ENCODE results near the gene MAD2L1BP.
"Not testable (repeated sequence)": the region's sequence is repeated elsewhere in the genome, so short reads cannot be mapped to it uniquely, and the experiment has no call there.

The MAD2L1BP gene

DNA sequence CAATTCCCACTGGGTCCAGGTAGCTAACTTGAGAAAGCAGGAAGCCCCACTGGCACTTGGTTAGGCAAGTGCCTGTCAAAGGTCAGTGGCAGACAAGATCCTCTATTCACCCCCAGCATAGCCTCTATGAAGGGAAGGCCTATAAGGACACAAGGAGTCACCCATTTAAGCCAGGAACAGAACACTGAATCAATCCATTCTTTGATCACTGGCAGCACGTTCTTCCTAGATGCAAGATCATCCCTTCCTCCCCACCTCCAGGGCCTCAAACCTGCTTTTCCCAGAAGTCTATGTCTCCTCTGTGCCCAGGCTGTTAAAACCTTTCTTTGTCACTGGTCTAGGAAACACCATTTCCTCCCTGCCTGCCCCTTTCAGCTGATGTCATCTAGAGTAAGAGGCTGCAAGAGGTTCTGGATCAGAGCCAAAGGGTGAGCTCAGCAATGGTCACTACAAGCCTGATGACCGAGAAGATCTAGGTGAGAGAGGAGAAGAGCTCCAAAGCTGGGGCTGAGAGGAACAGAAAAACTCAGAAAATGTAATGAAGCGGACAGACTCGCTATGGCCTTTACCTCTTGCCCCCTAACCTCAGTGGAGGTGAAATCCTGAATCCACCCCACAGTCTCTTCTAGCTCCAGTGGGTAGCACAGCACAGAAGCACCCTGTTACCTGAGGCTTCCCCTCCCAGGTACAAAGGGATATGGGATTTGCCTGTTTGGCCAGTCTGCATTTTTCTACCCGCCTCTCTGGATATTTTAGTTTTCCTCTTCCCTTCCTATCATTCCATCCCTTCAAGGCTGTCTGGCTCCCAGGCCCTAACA, 8.4 kb upstream of the MAD2L1BP start:
- no peak for DNase-seq (ENCODE audit: low spot score)

DNA sequence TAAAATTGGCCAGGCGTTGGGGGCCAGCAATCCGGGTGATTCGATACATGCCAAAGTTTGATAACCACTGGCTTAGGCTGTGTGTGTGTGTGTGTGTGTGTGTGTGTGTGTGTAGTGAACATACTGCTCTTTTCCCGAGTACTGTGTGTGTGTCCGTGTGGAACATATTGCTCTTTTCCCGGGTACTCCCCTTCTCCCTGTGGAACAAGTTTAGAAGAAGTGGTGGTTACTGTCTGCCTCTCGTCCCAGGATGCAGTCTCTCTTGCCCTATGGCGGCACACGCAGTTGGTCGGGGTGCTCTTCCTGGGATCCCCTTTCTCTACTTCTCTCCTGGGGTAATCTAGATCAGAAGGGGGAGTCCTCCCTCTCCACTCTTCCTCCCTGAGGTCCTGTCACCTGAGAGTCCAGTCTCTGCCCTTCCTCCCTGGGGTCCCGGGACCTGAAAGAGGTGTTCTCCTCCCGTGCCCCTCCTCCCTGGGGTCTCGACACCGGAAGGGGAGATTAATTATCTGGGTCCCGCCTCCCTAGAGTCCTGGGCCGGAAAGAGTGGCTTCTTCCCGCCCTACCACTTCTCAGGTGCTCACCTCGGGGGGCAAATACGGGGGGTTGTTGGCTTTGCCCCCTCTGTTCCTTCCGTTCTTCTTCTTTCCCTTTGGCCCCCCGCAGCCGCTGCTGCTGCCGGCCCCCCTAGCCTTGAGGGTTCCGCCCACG, 7.1 kb upstream of the MAD2L1BP start:
- peak; percentile 68 for DNase-seq (ENCODE audit: low spot score)

DNA sequence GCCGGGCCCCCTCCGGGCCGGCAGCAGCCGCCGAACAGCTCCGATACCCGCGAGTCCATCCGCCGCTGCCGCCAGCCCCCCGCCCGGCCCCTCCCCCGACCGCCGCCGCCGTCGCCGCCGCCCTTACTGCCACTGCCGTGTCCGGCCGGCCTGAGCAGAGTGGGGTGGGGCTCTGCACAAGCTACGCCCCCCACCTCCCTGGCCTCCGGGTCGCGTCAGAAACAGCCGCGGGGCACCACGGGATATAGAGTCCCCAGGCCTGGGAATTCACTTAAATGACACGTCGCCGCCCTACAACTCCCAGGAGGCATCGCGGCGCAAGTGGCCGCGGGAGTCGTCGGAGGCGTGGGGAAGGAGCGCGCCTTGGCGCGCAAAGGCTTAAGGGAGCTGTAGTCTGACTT, 6.5 kb upstream of the MAD2L1BP start, which contains the start of gene GTPBP2:
Gene GTPBP2 (minus strand): TSS at position 161 of the 401 bp plus-strand sequence. CDS start 102 bp downstream, at position 59.
- peak; percentile 96 for DNase-seq (ENCODE audit: low spot score)

DNA sequence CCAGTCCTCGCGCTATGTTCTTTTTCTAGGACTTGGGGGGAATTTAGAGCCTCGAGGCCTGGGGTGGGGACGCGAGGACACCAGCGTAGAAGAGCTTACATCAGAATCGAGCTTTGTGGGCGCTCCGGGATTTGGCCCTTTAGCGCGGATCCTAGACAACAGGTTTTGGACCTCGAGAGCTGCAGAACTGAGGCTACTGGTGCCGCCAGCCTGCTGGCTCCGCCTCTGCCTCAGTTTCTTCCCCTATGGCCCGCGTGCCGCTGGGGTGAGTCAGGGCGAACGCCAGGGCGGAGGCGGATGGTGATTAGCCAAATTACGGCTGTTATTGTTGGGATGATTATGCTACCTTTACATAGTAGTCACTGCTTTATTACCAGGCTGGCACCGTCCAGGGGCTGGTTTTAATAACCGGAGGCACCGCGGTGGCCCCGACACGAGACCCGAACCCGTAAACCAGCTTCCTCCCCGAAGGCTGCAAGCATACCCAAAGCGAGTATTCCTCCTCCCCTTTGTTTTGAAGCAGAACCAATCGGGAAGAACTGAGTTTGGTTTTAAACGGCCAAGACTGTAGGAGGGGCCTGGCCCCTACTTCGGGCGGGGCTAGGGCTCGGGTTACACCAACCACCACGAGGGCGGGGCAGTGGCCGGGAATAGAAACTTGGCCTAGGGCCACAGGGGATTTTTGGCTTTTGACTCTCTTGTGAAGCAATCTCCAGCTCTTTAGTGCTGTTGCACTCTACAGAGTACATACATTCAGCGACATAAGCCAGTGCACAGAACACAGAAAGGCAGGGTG, 5.9 kb upstream of the MAD2L1BP start:
- peak; percentile 96 for DNase-seq (ENCODE audit: low spot score)

DNA sequence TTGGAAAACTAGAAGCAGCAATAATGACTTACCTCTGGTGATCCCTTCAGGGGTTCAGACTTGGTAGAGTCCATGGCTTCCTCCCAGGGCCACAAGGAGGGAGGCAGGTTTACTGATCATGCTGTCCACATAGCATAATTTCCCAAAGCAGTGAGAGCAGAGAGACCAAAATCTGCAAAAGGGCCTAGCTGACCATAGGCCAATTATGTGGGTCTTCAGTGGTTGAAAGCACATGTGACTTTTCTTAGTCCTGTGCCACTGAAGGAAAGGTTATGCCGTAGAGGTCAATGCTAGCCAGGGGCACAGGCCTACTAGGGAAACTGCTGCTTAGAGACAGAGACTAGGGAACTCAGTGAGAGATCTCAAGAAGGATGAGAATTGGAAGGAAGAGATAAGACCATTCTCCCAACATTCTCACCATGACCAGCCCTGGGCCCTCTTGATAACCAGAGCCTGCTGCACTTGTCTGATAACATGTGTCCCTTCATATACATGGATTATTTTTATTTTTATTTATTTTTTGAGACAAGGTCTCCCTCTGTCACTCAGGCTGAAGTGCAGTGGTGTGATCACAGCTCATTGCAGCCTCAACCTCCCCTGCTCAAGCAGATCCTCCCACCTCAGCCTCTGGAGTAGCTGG, 4.5 kb upstream of the MAD2L1BP start:
- no peak for DNase-seq (ENCODE audit: low spot score)

DNA sequence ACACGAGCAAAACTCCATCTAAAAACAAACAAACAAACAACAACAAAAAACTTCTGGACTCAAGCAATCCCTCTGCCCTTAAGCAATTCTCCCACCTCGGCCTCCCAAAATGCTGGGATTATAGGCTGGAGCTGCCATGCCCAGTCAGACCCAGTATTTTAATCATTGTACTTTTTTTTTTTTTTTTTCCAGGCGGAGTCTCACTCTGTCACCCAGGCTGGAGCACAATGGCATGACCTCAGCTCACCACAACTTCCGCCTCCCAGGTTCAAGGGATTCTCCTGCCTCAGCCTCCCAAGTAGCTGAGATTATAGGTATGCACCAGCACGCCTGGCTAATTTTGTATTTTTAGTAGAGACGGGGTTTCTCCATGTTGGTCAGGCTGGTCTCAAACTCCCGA, 2.6 kb upstream of the MAD2L1BP start:
- DNase-seq (ENCODE audit: low spot score): not testable (repeated sequence)

DNA sequence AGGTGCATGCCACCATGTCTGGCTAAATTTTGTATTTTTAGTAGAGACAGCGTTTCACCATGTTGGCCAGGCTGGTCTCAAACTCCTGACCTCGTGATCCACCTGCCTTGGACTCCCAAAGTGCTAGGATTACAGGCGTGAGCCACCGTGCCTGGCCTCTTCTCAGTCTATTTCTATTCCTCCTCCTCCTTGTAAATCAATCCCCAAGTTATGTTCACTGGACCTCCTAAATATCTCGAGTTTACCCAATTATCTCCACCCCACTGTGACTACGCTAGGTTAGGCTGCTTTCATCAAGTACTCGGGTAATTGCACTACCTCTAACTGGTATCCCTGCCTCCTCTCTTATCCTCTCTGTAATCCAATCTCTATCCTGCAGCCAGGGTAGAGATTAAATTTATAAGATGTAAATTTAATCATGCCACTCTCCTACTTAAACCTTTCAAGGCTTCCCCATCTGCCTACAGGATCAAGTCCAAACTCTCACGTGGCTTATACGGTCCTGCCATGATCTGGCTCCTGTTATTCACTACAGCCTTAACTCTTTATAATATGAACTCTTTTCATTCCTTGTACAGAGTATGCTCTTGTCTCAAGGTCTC, 837 bp upstream of the MAD2L1BP start:
- no peak for DNase-seq (ENCODE audit: low spot score)

DNA sequence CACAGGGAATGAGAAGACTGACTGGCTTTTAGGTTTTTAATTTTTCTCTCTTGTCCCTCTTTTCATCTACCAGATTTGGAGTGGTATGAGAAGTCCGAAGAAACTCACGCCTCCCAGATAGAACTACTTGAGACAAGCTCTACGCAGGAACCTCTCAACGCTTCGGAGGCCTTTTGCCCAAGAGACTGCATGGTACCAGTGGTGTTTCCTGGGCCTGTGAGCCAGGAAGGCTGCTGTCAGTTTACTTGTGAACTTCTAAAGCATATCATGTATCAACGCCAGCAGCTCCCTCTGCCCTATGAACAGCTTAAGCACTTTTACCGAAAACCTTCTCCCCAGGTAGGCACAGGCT, 644 bp downstream of the MAD2L1BP start:
- no peak for DNase-seq (ENCODE audit: low spot score)

DNA sequence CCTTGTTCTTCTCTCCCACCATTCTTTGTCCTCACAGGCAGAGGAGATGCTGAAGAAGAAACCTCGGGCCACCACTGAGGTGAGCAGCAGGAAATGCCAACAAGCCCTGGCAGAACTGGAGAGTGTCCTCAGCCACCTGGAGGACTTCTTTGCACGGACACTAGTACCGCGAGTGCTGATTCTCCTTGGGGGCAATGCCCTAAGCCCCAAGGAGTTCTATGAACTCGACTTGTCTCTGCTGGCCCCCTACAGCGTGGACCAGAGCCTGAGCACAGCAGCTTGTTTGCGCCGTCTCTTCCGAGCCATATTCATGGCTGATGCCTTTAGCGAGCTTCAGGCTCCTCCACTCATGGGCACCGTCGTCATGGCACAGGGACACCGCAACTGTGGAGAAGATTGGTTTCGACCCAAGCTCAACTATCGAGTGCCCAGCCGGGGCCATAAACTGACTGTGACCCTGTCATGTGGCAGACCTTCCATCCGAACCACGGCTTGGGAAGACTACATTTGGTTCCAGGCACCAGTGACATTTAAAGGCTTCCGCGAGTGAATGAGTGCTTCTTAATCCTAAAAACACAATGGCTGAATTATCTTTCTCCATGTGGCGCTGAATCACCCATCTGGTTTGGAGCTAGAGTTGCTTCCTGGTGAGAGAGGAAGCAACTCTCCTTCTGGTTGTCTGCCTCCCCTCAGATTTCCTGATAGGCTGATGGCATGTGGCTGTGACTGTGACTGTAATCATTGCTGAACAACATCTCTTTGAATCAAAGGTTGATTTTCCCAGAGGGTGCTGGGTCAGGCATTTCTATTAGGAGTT, 4.6 kb downstream of the MAD2L1BP start:
- DNase-seq (ENCODE audit: low spot score): no peak

DNA sequence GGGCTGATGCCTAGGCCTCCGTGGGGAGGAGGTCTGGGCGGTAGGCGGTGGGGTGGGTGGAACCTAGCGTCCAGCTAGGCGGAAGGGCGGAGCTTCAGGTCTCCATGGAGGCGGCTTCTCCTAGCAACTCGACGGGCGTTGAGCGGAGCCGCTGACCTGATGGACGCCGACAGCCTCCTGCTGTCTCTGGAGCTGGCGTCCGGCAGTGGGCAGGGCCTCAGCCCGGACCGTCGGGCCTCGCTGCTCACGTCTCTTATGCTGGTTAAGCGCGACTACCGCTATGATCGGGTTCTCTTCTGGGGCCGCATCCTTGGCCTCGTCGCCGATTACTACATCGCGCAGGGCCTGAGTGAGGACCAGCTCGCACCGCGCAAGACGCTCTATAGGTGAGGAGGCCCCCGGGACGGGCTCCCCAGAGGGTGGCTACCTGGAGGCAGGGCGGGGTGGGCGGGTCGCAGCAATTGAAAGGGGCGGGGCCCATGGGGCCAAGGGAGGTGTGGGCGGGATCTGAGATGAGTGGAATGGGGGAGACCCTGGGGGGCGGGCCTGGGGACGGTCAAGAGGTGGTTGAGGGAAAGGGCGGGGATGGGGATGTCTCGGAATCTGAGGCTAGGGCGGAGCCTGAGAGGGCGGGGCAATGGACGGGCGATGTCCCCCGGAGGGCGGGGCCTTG, 9.4 kb downstream of the MAD2L1BP start, which contains the start of gene RSPH9:
Gene RSPH9 (plus strand): TSS at position 97 of the 673 bp plus-strand sequence. CDS start 63 bp downstream, at position 160.
- DNase-seq (ENCODE audit: low spot score): peak; percentile 76

DNA sequence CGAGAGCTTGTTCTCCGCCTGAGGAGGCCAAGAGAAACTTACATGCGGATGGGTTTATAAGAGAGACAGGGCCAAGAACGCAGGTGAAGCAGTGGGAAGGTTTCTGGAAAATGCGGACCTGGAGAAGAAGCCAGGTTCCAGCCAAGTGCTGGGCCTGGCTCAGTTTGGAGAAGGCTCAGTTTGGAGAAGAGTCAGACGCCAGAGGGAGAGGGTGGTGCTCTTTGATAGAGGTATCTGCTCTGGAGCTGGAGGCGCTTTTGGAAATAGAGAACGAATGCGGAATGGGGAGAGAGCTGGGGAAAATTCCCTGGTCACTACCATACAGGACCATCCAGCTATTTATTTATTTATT, 9.9 kb downstream of the MAD2L1BP start:
- DNase-seq (ENCODE audit: low spot score): no peak

DNA sequence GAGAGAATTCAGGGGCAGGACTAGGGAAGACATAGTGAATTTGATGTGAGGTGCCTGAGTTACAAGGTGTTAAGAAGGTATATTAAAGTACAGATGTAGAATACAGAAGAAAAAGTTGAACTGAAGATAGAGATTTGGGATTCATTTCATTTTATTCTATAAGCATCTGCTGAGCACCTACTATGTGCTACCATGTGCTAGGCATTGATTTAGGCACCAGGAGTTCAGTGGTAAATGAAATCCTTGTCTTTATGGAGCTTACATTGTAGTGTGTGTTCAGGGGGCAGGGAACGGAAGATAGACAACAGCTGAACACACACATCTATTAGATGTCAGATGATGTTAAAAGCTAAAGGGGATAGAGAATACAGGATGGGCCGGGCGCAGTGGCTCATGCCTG, 12.0 kb downstream of the MAD2L1BP start:
- DNase-seq (ENCODE audit: low spot score): no peak

DNA sequence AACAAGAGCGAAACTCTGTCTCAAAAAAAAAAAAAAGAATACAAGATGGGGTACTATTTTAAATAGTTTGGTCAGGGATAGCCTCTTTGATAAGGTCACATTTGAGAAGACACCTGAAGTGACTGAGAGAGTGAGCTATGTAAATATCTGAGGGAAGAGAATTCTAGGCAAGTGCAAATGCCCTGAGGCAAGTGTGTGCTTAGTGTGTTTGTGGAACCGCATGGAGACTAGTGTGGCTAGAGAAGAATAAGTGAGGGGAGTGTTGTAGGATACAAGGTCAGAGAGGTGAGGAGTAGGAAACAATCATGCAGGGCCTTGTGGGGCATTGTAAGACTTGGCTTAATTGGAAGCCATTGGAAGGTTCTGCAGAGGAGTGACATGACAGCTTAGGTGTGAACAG, 12.6 kb downstream of the MAD2L1BP start:
- no peak for DNase-seq (ENCODE audit: low spot score)

DNA sequence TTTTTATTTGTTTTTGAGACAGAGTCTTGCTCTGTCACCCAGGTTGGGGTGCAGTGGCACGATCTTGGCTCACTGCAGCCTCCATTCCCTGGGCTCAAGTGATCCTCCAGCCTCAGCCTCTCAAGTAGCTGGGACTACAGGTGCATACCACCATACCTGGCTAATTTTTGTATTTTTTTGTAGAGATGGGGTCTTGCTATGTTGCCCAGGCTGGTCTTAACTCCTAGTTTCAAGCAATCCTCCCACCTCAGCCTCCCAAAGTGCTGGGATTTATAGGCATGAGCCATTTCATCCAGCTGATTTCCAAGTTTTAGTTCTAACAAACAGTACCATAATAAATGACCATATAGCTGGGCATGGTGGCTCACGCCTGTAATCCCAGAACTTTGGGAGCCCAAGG, 17.2 kb downstream of the MAD2L1BP start:
- DNase-seq (ENCODE audit: low spot score): not testable (repeated sequence)

DNA sequence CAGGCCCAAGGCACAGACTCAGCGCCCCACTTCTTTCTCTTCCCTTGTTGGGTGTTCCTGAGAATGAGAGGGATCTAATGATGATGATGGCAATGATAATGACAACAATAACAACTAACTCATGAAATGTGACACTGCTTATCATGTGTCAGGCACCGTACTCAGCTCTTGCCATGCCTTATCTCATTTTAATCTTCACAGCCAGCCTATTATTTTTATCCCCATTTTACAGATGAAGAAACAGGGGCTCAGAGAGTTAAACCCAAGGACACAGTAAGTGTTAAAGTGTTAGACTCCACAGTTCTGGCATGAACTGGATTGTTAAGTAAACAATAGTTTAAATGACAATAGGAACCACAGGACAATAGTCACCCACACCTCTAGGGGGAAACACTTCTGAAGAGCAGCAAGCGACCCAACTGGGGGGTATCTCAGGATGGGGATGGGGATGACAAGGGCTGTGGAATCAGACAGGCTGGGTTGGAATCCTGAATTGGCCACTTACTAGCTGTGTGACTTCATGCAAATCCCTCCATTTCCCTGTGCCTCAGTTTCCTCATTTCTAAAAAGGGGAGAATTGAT, 21.7 kb downstream of the MAD2L1BP start:
- DNase-seq (ENCODE audit: low spot score): no peak

DNA sequence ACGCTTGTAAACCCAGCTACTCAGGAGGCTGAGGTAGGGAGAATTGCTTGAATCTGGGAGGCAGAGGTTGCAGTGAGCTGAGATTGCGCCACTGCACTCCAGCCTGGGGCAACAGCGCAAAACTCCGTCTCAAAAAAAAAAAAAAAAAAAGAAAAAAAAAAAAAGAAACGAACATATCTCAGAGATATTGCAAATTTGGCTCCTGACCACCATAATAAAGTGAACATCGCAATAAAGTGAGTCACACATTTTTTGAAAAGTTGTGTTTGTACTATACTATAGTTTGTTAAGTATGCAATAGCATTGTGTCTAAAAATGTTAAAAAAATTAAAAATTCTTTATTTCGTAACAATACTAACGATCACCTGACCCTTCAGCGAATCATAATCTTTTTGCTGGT, 22.5 kb downstream of the MAD2L1BP start:
- no peak for DNase-seq (ENCODE audit: low spot score)

DNA sequence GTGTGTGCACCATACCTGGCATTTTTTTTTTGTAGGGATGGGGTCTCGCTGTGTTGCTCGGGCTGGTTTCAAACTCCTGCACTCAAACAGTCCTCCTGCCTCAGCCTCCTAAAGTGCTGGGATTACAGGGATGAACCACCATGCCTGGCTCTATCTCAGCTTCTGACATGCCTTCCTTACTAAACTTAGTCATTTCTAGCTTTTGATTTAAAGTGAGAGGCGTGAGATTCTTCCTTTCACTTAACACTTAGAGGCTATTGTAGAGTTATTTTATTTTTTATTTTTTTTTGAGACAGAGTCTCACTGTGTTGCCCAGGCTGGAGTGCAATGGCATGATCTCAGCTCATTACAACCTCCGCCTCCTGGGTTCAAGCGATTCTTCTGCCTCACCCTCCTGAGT, 27.3 kb downstream of the MAD2L1BP start:
- DNase-seq (ENCODE audit: low spot score): not testable (repeated sequence)

DNA sequence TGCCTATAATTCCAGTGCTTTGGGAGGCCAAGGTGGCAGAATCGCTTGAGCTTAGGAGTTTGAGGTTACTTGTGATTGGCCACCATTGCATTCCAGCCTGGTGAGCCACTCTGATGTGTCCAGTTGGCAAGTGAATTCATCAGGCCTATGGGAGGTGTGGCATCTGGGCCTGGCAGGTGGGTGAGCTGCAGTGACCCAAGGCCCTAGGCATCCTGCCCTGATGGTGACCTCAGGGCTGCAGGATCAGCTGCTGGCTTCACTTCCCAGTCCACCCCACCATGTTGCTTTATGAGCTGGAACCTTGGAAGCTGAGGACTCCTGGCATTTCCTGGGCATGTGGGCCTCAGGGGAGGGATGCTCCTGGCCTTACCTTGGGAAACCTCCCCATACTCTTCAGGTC, 29.7 kb downstream of the MAD2L1BP start:
- no peak for DNase-seq (ENCODE audit: low spot score)

DNA sequence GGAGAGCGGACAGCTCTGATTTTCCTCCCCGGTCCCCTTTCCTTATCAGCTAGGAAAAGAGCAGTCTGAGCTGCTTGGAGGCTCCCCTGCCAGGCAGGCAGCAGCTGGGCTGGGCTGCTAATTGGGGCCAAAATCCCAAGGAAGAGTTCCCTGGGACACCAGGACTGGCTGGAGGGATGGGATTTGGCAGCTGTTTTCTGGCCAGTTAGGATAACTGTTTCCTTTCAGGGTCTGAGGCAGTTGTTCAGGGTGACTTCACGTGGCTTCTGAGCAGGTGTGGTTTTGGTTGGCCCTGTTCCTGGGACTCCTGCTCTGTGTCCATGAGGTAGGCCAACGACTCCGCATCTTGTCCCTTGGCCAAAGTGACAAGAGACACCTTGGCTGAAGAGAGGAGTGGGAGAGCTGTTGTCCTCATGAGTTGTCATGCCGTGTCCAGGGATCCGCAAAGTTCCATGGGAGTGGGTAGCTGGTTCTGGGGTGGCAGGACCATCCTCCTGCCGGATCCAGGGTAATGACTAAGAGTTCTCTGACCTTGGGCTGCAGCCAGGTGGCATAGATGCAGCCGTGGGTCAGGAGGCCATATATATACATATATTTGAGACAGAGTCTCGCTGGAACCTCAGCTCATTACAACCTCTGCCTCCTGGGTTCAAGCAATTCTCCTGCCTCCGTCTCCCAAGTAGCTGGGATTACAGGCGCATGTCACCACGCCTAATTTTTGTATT, 30.7 kb downstream of the MAD2L1BP start:
- DNase-seq (ENCODE audit: low spot score): no peak
